Measurements from ENCODE around the gene PPIF.

PPIF gene

GRCh38 chr10:79374312-79375191 lies 27.3 kb downstream of the PPIF start:
- peak; percentile 97 for TF ChIP-seq CTCF (IDR thresholded peaks at IDR 0.05; ENCODE audit: extremely low read depth, insufficient read depth, missing control alignments)
- in situ Hi-C loops (cut with MboI; ENCODE audit: low pct_unique_long_range_greater_than_20kb, low sequenced_read_pairs, unreplicated experiment), result no loop called here
- peak; percentile 86 for DNase-seq (ENCODE audit: low spot score)

- in situ Hi-C loops (cut with MboI; ENCODE audit: low pct_unique_long_range_greater_than_20kb, low sequenced_read_pairs, unreplicated experiment), result no loop called here
- no peak for DNase-seq (ENCODE audit: low spot score)
- no peak for TF ChIP-seq CTCF (IDR thresholded peaks at IDR 0.05; ENCODE audit: extremely low read depth, insufficient read depth, missing control alignments)
Observed at GRCh38 chr10:79375321-79376077, 28.2 kb downstream of the PPIF start.

GRCh38 chr10:79376078-79376628 lies 28.9 kb downstream of the PPIF start:
- no peak for DNase-seq (ENCODE audit: low spot score)
- in situ Hi-C loops (cut with MboI; ENCODE audit: low pct_unique_long_range_greater_than_20kb, low sequenced_read_pairs, unreplicated experiment), result no loop called here
- no peak for TF ChIP-seq CTCF (IDR thresholded peaks at IDR 0.05; ENCODE audit: extremely low read depth, insufficient read depth, missing control alignments)

- in situ Hi-C loops (cut with MboI; ENCODE audit: low pct_unique_long_range_greater_than_20kb, low sequenced_read_pairs, unreplicated experiment), result no loop called here
- no peak for DNase-seq (ENCODE audit: low spot score)
- TF ChIP-seq CTCF (IDR thresholded peaks at IDR 0.05; ENCODE audit: extremely low read depth, insufficient read depth, missing control alignments), result no peak
Observed at GRCh38 chr10:79376751-79377556, 29.7 kb downstream of the PPIF start.

- no peak for DNase-seq (ENCODE audit: low spot score)
- no peak for TF ChIP-seq CTCF (IDR thresholded peaks at IDR 0.05; ENCODE audit: extremely low read depth, insufficient read depth, missing control alignments)
- in situ Hi-C loops (cut with MboI; ENCODE audit: low pct_unique_long_range_greater_than_20kb, low sequenced_read_pairs, unreplicated experiment), result no loop called here
Observed at GRCh38 chr10:79377557-79378382, 30.5 kb downstream of the PPIF start.
